IMR-90 (cell line): ENCODE results near the gene TOP2B. TPM values are rescaled to one million over a fixed set of nuclear protein-coding genes. Genes with fewer than 3 reads are reported as not detected.

Source experiments
- ATAC-seq: fragments of 200-7000 bp; cut with Tn5 transposase; 2 replicates; pipeline ENCODE4 v1.9.1; 2020; ENCODE audit warnings: low read depth, mild to moderate bottlenecking, moderate library complexity
- BruUV-seq: library from RNA; stranded (reverse); fragments of 400-500 nt; replicated peaks from 2 replicates; lab custom pipeline; 2021; lab: Mats Ljungman, UMichigan
- CTCF ChIA-PET: fragments of 300-600 bp; formaldehyde crosslinking; extraction: SDS; loops from one replicate; lab custom pipeline; 2021; ENCODE audit warnings: antibody characterized with exemption; lab: Yijun Ruan, JAX
- POLR2A ChIA-PET: fragments of 300-600 bp; sonication (Branson Sonifier 250); formaldehyde crosslinking; loops from one replicate; lab custom pipeline; 2022; ENCODE audit warnings: antibody characterized with exemption; ENCODE audit not compliant: unreplicated experiment; lab: Charles Lee
- DNase-seq: peaks from one replicate; pipeline ENCODE4 v3.0.0; 2013
- H2AFZ ChIP-seq: replicated peaks from 2 replicates; pipeline ENCODE3; 2013; ENCODE audit warnings: low read length, mild to moderate bottlenecking; ENCODE audit not compliant: poor library complexity
- H2AK5ac ChIP-seq: 2 replicates; pipeline ENCODE4 v1.6.1; 2013; ENCODE audit warnings: low read depth, low read length, inconsistent platforms
- H2AK9ac ChIP-seq: replicated peaks from 2 replicates; pipeline ENCODE3; 2013; ENCODE audit warnings: mild to moderate bottlenecking, low read depth, low read length, moderate library complexity; ENCODE audit not compliant: poor library complexity
- H2BK120ac ChIP-seq: 2 replicates; pipeline ENCODE4 v1.6.1; 2013; ENCODE audit warnings: low read depth, low read length, inconsistent platforms
- H2BK15ac ChIP-seq: 3 replicates; pipeline ENCODE4 v1.6.1; 2013; ENCODE audit warnings: low read depth, low read length, inconsistent platforms
- H2BK20ac ChIP-seq: 2 replicates; pipeline ENCODE4 v1.6.1; 2013; ENCODE audit warnings: low read depth, mild to moderate bottlenecking, inconsistent platforms, low read length, moderate library complexity
- H2BK5ac ChIP-seq: 2 replicates; pipeline ENCODE4 v1.6.1; 2013; ENCODE audit warnings: mild to moderate bottlenecking, low read depth, low read length, inconsistent platforms; ENCODE audit not compliant: poor library complexity, severe bottlenecking
- H3K14ac ChIP-seq: replicated peaks from 2 replicates; pipeline ENCODE4 v1.6.1; 2013; ENCODE audit warnings: low read depth, low read length, inconsistent platforms
- H3K18ac ChIP-seq: 2 replicates; pipeline ENCODE4 v1.6.1; 2013; ENCODE audit warnings: low read depth, low read length, control low read depth
- H3K23ac ChIP-seq: 2 replicates; pipeline ENCODE4 v1.6.1; 2013; ENCODE audit warnings: low read depth, low read length, inconsistent platforms
- H3K27ac ChIP-seq: 2 replicates; pipeline ENCODE4 v1.5.1; 2013; ENCODE audit warnings: mild to moderate bottlenecking, control low read depth, low read length; ENCODE audit not compliant: insufficient read depth
- H3K27me3 ChIP-seq: 2 replicates; pipeline ENCODE4 v1.6.1; 2013; ENCODE audit warnings: low read length; ENCODE audit not compliant: control insufficient read depth, insufficient read depth
- H3K36me3 ChIP-seq: 2 replicates; pipeline ENCODE4 v1.6.1; 2013; ENCODE audit warnings: low read length, mixed read lengths; ENCODE audit not compliant: control insufficient read depth, insufficient read depth
- H3K4ac ChIP-seq: 2 replicates; pipeline ENCODE4 v1.6.1; 2013; ENCODE audit warnings: low read depth, low read length, inconsistent platforms
- H3K4me1 ChIP-seq: 2 replicates; pipeline ENCODE4 v1.6.1; 2013; ENCODE audit warnings: low read length, mixed read lengths; ENCODE audit not compliant: control insufficient read depth, insufficient read depth
- H3K4me2 ChIP-seq: 2 replicates; pipeline ENCODE4 v1.6.1; 2013; ENCODE audit warnings: low read depth, mild to moderate bottlenecking, control low read depth, low read length, moderate library complexity
- H3K4me3 ChIP-seq: 2 replicates; pipeline ENCODE4 v1.5.1; 2013; ENCODE audit warnings: low read depth, mild to moderate bottlenecking, control low read depth, low read length, moderate library complexity; ENCODE audit not compliant: insufficient read depth
- H3K56ac ChIP-seq: 2 replicates; pipeline ENCODE4 v1.6.1; 2013; ENCODE audit warnings: low read length, inconsistent platforms; ENCODE audit not compliant: insufficient read depth; ENCODE audit errors: extremely low read depth
- H3K79me1 ChIP-seq, 2 experiments: 2 replicates each; pipeline ENCODE4 v1.6.1; 2013; ENCODE audit warnings: low read length in 2 of 2, inconsistent platforms in 1 of 2, low read depth in 1 of 2
- H3K9ac ChIP-seq: 2 replicates; pipeline ENCODE4 v1.6.1; 2013; ENCODE audit warnings: low read depth, low read length, control low read depth
- H3K9me1 ChIP-seq: 2 replicates; pipeline ENCODE4 v1.6.1; 2013; ENCODE audit warnings: low read length, inconsistent platforms; ENCODE audit not compliant: insufficient read depth
- H3K9me3 ChIP-seq: 2 replicates; pipeline ENCODE4 v1.6.1; 2013; ENCODE audit warnings: low read length; ENCODE audit not compliant: control insufficient read depth, insufficient read depth
- H4K20me1 ChIP-seq: 2 replicates; pipeline ENCODE4 v1.6.1; 2013; ENCODE audit warnings: low read length, inconsistent platforms; ENCODE audit not compliant: insufficient read depth
- H4K5ac ChIP-seq: 2 replicates; pipeline ENCODE4 v1.6.1; 2013; ENCODE audit warnings: mild to moderate bottlenecking, low read depth, low read length, control low read depth
- H4K8ac ChIP-seq, 2 experiments: 2 replicates each; pipeline ENCODE4 v1.6.1; 2013; ENCODE audit warnings: low read depth in 2 of 2, low read length in 2 of 2, control low read depth in 1 of 2, inconsistent platforms in 1 of 2
- H4K91ac ChIP-seq: 2 replicates; pipeline ENCODE4 v1.6.1; 2013; ENCODE audit warnings: low read depth, low read length, inconsistent platforms; ENCODE audit not compliant: insufficient read depth
- CHD1 ChIP-seq: IDR thresholded peaks from 2 replicates; pipeline ENCODE4 v1.6.1; 2012; ENCODE audit warnings: low read depth, low read length, improper control_type of control experiment
- CTCF ChIP-seq: conservative IDR thresholded peaks from 2 replicates; pipeline ENCODE4 v1.5.1; 2012; ENCODE audit warnings: mild to moderate bottlenecking, low read depth, low read length, improper control_type of control experiment
- MAZ ChIP-seq: IDR thresholded peaks from 2 replicates; pipeline ENCODE4 v1.6.1; 2012; ENCODE audit warnings: low read depth, mild to moderate bottlenecking, low read length, improper control_type of control experiment, moderate library complexity, borderline replicate concordance
- POLR2A ChIP-seq: IDR thresholded peaks from 2 replicates; pipeline ENCODE4 v1.6.1; 2012; ENCODE audit warnings: mild to moderate bottlenecking, low read depth, low read length
- WGBS, 2 experiments: methylation state at CpG; one replicate each; pipeline versions ENCODE4 v1.1.5 to v1.1.7; 2013; ENCODE audit warnings: missing lambda C conversion rate in 2 of 2; ENCODE audit not compliant: insufficient read length in 1 of 2; ENCODE audit errors: extremely low coverage in 2 of 2; 5-methylcytosine and 5-hydroxymethylcytosine counted together
- dilution Hi-C: fragments of 300-500 bp; cut with HindIII; formaldehyde crosslinking; loops from one replicate; pipeline ENCODE4 v1.14.3; 2018; ENCODE audit warnings: low sequenced_read_pairs; ENCODE audit not compliant: unreplicated experiment
- in situ Hi-C: fragments of 300-500 bp; cut with MboI; formaldehyde crosslinking; loops from 3 replicates; pipeline ENCODE4 v1.14.3; 2019; ENCODE audit warnings: low sequenced_read_pairs, inconsistent platforms, mixed read lengths
- intact Hi-C: fragments of 100-400 bp; cut with micrococcal nuclease; formaldehyde crosslinking; loops from 2 replicates; pipeline ENCODE4 v1.10.0; 2022
- polyA plus RNA-seq, 3 experiments: library from polyadenylated mRNA; depleted of rRNA; stranded (reverse); fragments of >200 nt; gene quantifications; 2 replicates each; pipeline ENCODE4 v1.2.3, GENCODE V29; 2012; ENCODE audit warnings: low replicate concordance in 1 of 3
- total RNA-seq: library from RNA; depleted of rRNA; stranded (reverse); fragments of >200 nt; gene quantifications from 2 replicates; pipeline ENCODE4 v1.2.3, GENCODE V29; 2012

TOP2B gene
- total and polyA plus RNA-seq, 2 of the 4 experiments (the other 2 are of a cell fraction) = 45.5 to 53.4 TPM

- Histone ChIP-seq H3K27me3 (no peaks in the 10 kb centered on the region), H3K18ac (peak overlapping the region; percentile 67; the same call in 1 of the 2 replicates), H3K4me3 (peak overlapping the region; percentile 80), H4K8ac (peak overlapping the region in 1 of 2 experiments; percentile 78; a peak in 3 of 4 replicates), H3K4me2 (peak overlapping the region; percentile 100), H3K9ac (peak overlapping the region; percentile 92), H3K14ac (peak overlapping the region; percentile 80), H3K9me3 (no peaks in the 10 kb centered on the region), H3K56ac (peak overlapping the region; percentile 80; the same call in 1 of the 2 replicates), H3K23ac (peak overlapping the region; percentile 98), H3K4ac (peak overlapping the region; percentile 76), H3K9me1 (no peaks in the 10 kb centered on the region), H3K27ac (peak overlapping the region; percentile 96), H3K79me1 (peaks cover 0 to 21% of the 10 kb centered on the region in 2 experiments; a peak in 1 of 4 replicates), H3K36me3 (no peaks in the 10 kb centered on the region), H4K91ac (peak overlapping the region; percentile 84), H4K20me1 (peaks cover 35% of the 10 kb centered on the region; the same call in 1 of the 2 replicates), H2BK15ac (no peak overlapping the region), H2BK120ac (0 out of 2 replicates have a peak overlapping the region, but pooled peaks have one; percentile 26), H3K4me1 (peaks cover 2% of the 10 kb centered on the region), H2BK5ac (peak overlapping the region; percentile 87), H4K5ac (peak overlapping the region; percentile 54; the same call in 1 of the 2 replicates), H2AK5ac (peak overlapping the region; percentile 79; the same call in 1 of the 2 replicates), H2BK20ac (no peak overlapping the region), H2AFZ (peak overlapping the region; percentile 97), H2AK9ac (peak overlapping the region; percentile 86)
- TSS peak; percentile 85 for BruUV-seq
- WGBS, 2 experiments = 0% methylated on average over 48 of the region's 115 CpGs; no CpG with 5 or more reads in 1 of the 2 experiments
- ChIA-PET POLR2A (no interaction called here), CTCF (no interaction called here)
- dilution Hi-C loops = no loop called here
- in situ Hi-C loops = no loop called here
- intact Hi-C loops = loop anchor here (2.0 to 5.0 kb wide), 2 partner anchors 119 to 158 kb away; partner anchors contain the start of gene NGLY1
- DNase-seq (peak; percentile 41), ATAC-seq (peak; percentile 59)
- 0 out of 2 replicates have a peak, but pooled peaks have one; percentile 7 for TF ChIP-seq CTCF
- no peak; the same call in 1 of the 2 replicates for TF ChIP-seq MAZ
- peak; percentile 93; the same call in 1 of the 2 replicates for TF ChIP-seq CHD1
- peak; percentile 46; the same call in 1 of the 2 replicates for TF ChIP-seq POLR2A
Measured at GRCh38 chr3:25663869-25664811, 567 bp downstream of the TOP2B start.
